Liver (tissue), 9 donors: ENCODE data around the gene FLNA. TPM values are rescaled to one million over a fixed set of nuclear protein-coding genes. Genes with fewer than 3 reads are reported as not detected.
A peak's percentile ranks its signal among the peaks of the same experiment; 100 is the strongest.

Experiments used
- DNase-seq: peaks from one replicate; pipeline ENCODE4 v3.0.0-alpha.2; 2017; ENCODE audit warnings: low spot score
- H3K27ac ChIP-seq, 2 donors: one replicate each; pipeline ENCODE4 v1.7.0; 2013; ENCODE audit warnings: inconsistent platforms in 2 of 2, low read length in 2 of 2, control low read depth in 1 of 2, low read depth in 1 of 2, mild to moderate bottlenecking in 1 of 2
- H3K27me3 ChIP-seq, 4 donors: one replicate each; pipeline versions ENCODE4 v1.6.1 to v1.7.0; 2013; ENCODE audit warnings: low read length in 3 of 4, inconsistent platforms in 1 of 4, mild to moderate bottlenecking in 1 of 4, moderate library complexity in 1 of 4; ENCODE audit not compliant: control insufficient read depth in 4 of 4, insufficient read depth in 4 of 4
- H3K36me3 ChIP-seq, 4 donors: one replicate each; pipeline versions ENCODE4 v1.6.1 to v1.7.0; 2013; ENCODE audit warnings: low read length in 3 of 4, mild to moderate bottlenecking in 3 of 4, low read depth in 1 of 4, moderate library complexity in 1 of 4; ENCODE audit not compliant: control insufficient read depth in 4 of 4, insufficient read depth in 3 of 4
- H3K4me1 ChIP-seq, 4 donors: one replicate each; pipeline versions ENCODE4 v1.6.1 to v1.7.0; 2013; ENCODE audit warnings: low read length in 3 of 4, mild to moderate bottlenecking in 3 of 4, moderate library complexity in 1 of 4; ENCODE audit not compliant: control insufficient read depth in 4 of 4, insufficient read depth in 4 of 4
- H3K4me3 ChIP-seq, 3 donors: one replicate each; pipeline versions ENCODE4 v1.6.1 to v1.7.0; 2013; ENCODE audit warnings: low read length in 3 of 3, control low read depth in 1 of 3, low read depth in 1 of 3, mild to moderate bottlenecking in 1 of 3
- H3K9ac ChIP-seq, 2 donors: one replicate each; pipeline ENCODE4 v1.7.0; 2013; ENCODE audit warnings: low read length in 2 of 2, mild to moderate bottlenecking in 2 of 2, moderate library complexity in 2 of 2, control low read depth in 1 of 2, low read depth in 1 of 2
- H3K9me3 ChIP-seq, 4 donors: one replicate each; pipeline versions ENCODE4 v1.6.1 to v1.7.0; 2013; ENCODE audit warnings: low read length in 3 of 4; ENCODE audit not compliant: control insufficient read depth in 4 of 4
- ATF3 ChIP-seq: IDR thresholded peaks from 2 replicates; pipeline ENCODE4 v1.6.1; 2016; ENCODE audit warnings: antibody characterized with exemption
- EGR1 ChIP-seq, 2 donors: IDR thresholded peaks; 2 replicates each; pipeline ENCODE4 v1.6.1; 2016 to 2018; ENCODE audit warnings: antibody characterized with exemption in 2 of 2, low read depth in 2 of 2
- FOXA1 ChIP-seq: IDR thresholded peaks from 2 replicates; pipeline ENCODE4 v1.6.1; 2016; ENCODE audit warnings: antibody characterized with exemption
- FOXA2 ChIP-seq: IDR thresholded peaks from 2 replicates; pipeline ENCODE4 v1.6.1; 2016; ENCODE audit warnings: antibody characterized with exemption
- GABPA ChIP-seq, 2 donors: IDR thresholded peaks in 1 of 2; conservative IDR thresholded peaks in 1 of 2; 2 replicates each; pipeline ENCODE4 v1.6.1; 2016; ENCODE audit warnings: antibody characterized with exemption in 2 of 2, mild to moderate bottlenecking in 1 of 2, moderate library complexity in 1 of 2
- HNF4A ChIP-seq, 2 donors: conservative IDR thresholded peaks; 2 replicates each; pipeline ENCODE4 v1.6.1; 2016; ENCODE audit warnings: antibody characterized with exemption in 2 of 2, mild to moderate bottlenecking in 2 of 2
- HNF4G ChIP-seq: IDR thresholded peaks from 2 replicates; pipeline ENCODE4 v1.6.1; 2016; ENCODE audit warnings: antibody characterized with exemption
- JUND ChIP-seq, 2 donors: IDR thresholded peaks; 2 replicates each; pipeline ENCODE4 v1.6.1; 2016; ENCODE audit warnings: antibody characterized with exemption in 2 of 2
- MAX ChIP-seq: IDR thresholded peaks from 2 replicates; pipeline ENCODE4 v1.6.1; 2016; ENCODE audit warnings: antibody characterized with exemption
- NR2F2 ChIP-seq: IDR thresholded peaks from 2 replicates; pipeline ENCODE4 v1.6.1; 2016; ENCODE audit warnings: antibody characterized with exemption
- RAD21 ChIP-seq, 2 donors: IDR thresholded peaks; 2 replicates each; pipeline ENCODE4 v1.6.1; 2016; ENCODE audit warnings: antibody characterized with exemption in 2 of 2, mild to moderate bottlenecking in 2 of 2
- RXRA ChIP-seq, 2 donors: IDR thresholded peaks; 2 replicates each; pipeline ENCODE4 v1.6.1; 2017 to 2018; ENCODE audit warnings: antibody characterized with exemption in 2 of 2, mild to moderate bottlenecking in 1 of 2
- SP1 ChIP-seq: IDR thresholded peaks from 2 replicates; pipeline ENCODE4 v1.6.1; 2018; ENCODE audit warnings: antibody characterized with exemption, mild to moderate bottlenecking
- TAF1 ChIP-seq: conservative IDR thresholded peaks from 2 replicates; pipeline ENCODE4 v1.6.1; 2016; ENCODE audit warnings: antibody characterized with exemption, mild to moderate bottlenecking
- YY1 ChIP-seq: IDR thresholded peaks from 2 replicates; pipeline ENCODE4 v1.6.1; 2016; ENCODE audit warnings: antibody characterized with exemption, mild to moderate bottlenecking
- WGBS: extraction: QIAGEN DNeasy Blood & Tissue Kit; methylation state at CpG from one replicate; pipeline ENCODE4 v1.1.7; 2013; 5-methylcytosine and 5-hydroxymethylcytosine counted together
- polyA plus RNA-seq, 2 donors: library from polyadenylated mRNA; stranded (reverse) in 1 of 2; unstranded in 1 of 2; fragments of 200-250 nt in 1 of 2; fragments of >200 nt in 1 of 2; fragmentation: Nextera tagmentation in 1 of 2; extraction: Ambion mirVana in 1 of 2; gene quantifications; one replicate each; pipeline versions ENCODE4 v1.2.1 to v1.2.3, GENCODE V29; 2013 to 2015
- total RNA-seq, 2 donors: library from RNA; depleted of rRNA; stranded (reverse); fragments of >200 nt; gene quantifications; one replicate each; pipeline ENCODE4 v1.2.3, GENCODE V29; 2014
- TF ChIP-seq, protein P1 (sequence below): IDR thresholded peaks from 2 replicates; pipeline ENCODE4 v1.6.1; 2016; ENCODE audit warnings: antibody characterized with exemption
- TF ChIP-seq, protein P2 (sequence below): fragments of 150-350 bp; IDR thresholded peaks from 2 replicates; pipeline ENCODE4 v1.5.1; 2017; ENCODE audit warnings: improper control_type of control experiment, low read depth, low read length; ENCODE audit not compliant: missing input control
- donor health status: healthy.
- donor health status: healthy.
- donor health status: healthy.
- donor health status: healthy.
- donor health status: healthy.

The FLNA gene
- total and polyA plus RNA-seq, 4 donors, result 23.4 to 152 (median 118) TPM

DNA sequence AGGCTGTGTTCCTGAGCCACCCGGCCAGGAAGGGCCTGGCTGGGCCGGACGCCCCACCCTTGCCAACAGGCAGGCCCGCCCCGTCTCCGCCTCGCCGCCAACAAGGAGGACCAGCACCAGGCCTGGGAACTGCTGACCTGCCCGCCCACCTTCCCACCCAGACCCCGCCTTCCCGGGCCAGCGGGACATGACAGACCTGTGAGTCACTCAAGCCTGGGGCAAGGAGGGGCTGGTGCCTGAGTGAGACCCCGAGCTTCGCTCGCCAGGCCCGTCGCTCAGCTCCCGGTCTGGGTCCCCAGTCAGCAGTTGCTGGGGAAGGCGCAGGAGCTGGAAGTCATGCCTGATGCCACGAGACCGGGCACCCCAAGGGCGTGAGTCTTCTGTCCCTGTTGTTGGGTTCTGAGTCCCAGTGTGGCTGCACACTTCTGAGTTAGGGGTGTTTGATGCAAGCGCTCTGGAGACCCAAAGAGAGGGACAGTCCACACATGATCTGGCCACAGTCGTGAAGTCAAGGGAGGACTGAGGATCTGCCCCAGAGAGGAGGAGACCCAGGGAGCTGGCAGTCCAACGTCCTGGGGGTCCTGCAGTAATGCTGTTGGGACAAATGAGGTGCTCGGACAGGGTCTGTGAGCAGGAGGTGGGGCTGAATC, 34.9 kb upstream of the FLNA start, which contains the start of gene DNASE1L1:
DNASE1L1 (minus strand) TSS at position 33 of the 650 bp plus-strand sequence. CDS start 3,686 bp downstream, outside the sequence.
- Histone ChIP-seq H3K4me1 (peaks cover 2 to 11% (median 7%) of the 10 kb centered on the region in 4 donors), H3K4me3 (peak within 1 kb of the TSS in 1 of 3 donors; percentile 23), H3K27ac (peak within 1 kb of the TSS; percentile 48 to 59), H3K9me3 (no peaks in the 10 kb centered on the region), H3K36me3 (peaks cover 0 to 2% (median 0%) of the 10 kb centered on the region in 4 donors), H3K9ac (no peak within 1 kb of the TSS), H3K27me3 (no peaks in the 10 kb centered on the region)
- 65% methylated on average over 26 of the region's 26 CpGs for WGBS
- TF ChIP-seq ATF3 (no peak), TAF1 (no peak), HNF4G (no peak), MAX (no peak), RAD21 (IDR thresholded peaks at IDR 0.05) (no peak), NR2F2 (no peak), SP1 (no peak), RXRA (IDR thresholded peaks at IDR 0.05) (no peak), FOXA1 (no peak), FOXA2 (no peak), EGR1 (IDR thresholded peaks at IDR 0.05; ENCODE audit: low read depth in 2 of 2) (no peak), YY1 (no peak), JUND (IDR thresholded peaks at IDR 0.05) (no peak), GABPA (IDR thresholded peaks at IDR 0.05 in 1 of 2, conservative IDR thresholded peaks at IDR 0.05 in 1 of 2) (no peak)
- peak; percentile 75 for DNase-seq

DNA sequence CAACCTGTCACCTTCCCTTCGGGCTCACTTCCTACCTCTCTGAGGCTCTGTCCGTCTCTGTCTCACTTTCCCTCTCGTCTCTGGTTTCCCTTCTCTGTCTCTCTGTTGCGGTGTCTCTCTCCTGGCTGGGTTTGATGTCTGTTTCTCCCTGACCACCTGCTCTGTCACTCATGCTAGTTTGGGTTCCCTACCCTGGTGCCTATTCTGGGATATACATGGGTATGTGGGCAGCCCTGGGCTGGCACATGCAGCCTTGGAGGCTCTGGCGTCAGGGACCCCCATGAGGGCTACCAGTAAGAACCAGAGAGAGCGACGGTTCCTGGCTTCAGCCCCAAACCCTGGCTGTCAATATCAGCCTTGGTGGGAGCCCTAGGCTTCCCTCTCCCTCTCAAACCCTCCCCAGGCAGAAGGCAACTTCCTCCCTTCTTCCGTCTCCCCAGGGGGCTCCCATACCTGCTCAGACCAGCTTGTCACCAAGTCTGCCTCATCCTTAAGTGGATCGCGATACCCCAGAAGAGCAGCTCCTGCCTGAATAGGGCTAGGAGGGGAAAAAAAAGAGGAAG, 34.3 kb upstream of the FLNA start:
- Histone ChIP-seq H3K9me3 (no peaks in the 10 kb centered on the region), H3K4me1 (peaks cover 2 to 11% (median 7%) of the 10 kb centered on the region in 4 donors), H3K4me3 (peak overlapping the region in 1 of 3 donors; percentile 23), H3K27me3 (no peaks in the 10 kb centered on the region), H3K36me3 (peaks cover 0 to 2% (median 0%) of the 10 kb centered on the region in 4 donors), H3K9ac (no peak overlapping the region), H3K27ac (peak overlapping the region in 1 of 2 donors; percentile 59)
- no peak for DNase-seq
- WGBS, result 66% methylated on average over 10 of the region's 10 CpGs
- TF ChIP-seq, protein P1, sequence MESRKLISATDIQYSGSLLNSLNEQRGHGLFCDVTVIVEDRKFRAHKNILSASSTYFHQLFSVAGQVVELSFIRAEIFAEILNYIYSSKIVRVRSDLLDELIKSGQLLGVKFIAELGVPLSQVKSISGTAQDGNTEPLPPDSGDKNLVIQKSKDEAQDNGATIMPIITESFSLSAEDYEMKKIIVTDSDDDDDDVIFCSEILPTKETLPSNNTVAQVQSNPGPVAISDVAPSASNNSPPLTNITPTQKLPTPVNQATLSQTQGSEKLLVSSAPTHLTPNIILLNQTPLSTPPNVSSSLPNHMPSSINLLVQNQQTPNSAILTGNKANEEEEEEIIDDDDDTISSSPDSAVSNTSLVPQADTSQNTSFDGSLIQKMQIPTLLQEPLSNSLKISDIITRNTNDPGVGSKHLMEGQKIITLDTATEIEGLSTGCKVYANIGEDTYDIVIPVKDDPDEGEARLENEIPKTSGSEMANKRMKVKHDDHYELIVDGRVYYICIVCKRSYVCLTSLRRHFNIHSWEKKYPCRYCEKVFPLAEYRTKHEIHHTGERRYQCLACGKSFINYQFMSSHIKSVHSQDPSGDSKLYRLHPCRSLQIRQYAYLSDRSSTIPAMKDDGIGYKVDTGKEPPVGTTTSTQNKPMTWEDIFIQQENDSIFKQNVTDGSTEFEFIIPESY, result no peak

DNA sequence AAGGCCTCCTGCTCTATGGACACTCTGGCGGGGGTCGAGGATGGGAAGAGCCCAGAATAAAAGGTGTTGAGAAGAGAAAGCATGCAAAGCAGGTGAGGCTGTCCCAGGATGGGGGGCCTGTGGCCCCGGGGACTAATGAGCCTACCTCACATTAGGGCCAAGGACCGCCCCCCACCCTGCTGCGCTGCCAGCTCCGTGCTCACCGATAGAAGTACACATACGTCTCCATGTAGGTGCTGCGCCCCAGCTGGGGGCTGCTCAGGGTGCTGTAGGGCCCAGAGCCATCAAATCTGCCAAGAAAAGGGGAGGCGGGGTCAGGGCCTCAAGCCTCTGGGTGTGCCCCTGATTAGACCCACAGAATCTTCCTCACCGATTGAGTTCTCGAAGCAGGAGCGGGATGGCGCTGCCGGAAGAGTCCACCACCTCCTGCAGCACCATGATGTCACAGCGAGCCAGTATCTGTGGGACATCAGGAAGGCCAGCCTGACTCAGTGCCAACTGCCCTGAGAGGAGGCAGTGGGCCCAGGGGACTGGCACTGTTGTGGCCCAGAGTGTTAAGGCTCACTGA, 30.3 kb upstream of the FLNA start:
- Histone ChIP-seq H3K4me3 (no peak overlapping the region), H3K9ac (no peak overlapping the region), H3K36me3 (peaks cover 2 to 5% (median 3%) of the 10 kb centered on the region in 4 donors), H3K9me3 (no peaks in the 10 kb centered on the region), H3K27ac (no peak overlapping the region), H3K4me1 (peaks cover 1 to 27% (median 21%) of the 10 kb centered on the region in 4 donors), H3K27me3 (no peaks in the 10 kb centered on the region)
- 97% methylated on average over 16 of the region's 16 CpGs for WGBS
- DNase-seq, result no peak
- TF ChIP-seq NR2F2 (no peak), FOXA1 (no peak), RXRA (IDR thresholded peaks at IDR 0.05) (no peak), JUND (IDR thresholded peaks at IDR 0.05) (no peak), ATF3 (no peak), HNF4A (conservative IDR thresholded peaks at IDR 0.05) (no peak), MAX (no peak), SP1 (no peak), GABPA (IDR thresholded peaks at IDR 0.05 in 1 of 2, conservative IDR thresholded peaks at IDR 0.05 in 1 of 2) (no peak), TAF1 (no peak), RAD21 (IDR thresholded peaks at IDR 0.05) (no peak), HNF4G (no peak), YY1 (no peak)
- TF ChIP-seq, protein P1, result no peak
- TF ChIP-seq, protein P2, sequence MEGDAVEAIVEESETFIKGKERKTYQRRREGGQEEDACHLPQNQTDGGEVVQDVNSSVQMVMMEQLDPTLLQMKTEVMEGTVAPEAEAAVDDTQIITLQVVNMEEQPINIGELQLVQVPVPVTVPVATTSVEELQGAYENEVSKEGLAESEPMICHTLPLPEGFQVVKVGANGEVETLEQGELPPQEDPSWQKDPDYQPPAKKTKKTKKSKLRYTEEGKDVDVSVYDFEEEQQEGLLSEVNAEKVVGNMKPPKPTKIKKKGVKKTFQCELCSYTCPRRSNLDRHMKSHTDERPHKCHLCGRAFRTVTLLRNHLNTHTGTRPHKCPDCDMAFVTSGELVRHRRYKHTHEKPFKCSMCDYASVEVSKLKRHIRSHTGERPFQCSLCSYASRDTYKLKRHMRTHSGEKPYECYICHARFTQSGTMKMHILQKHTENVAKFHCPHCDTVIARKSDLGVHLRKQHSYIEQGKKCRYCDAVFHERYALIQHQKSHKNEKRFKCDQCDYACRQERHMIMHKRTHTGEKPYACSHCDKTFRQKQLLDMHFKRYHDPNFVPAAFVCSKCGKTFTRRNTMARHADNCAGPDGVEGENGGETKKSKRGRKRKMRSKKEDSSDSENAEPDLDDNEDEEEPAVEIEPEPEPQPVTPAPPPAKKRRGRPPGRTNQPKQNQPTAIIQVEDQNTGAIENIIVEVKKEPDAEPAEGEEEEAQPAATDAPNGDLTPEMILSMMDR, result no peak
